GM12878 (cell line): ENCODE data around the gene PPP1R9B. TPM values are rescaled to one million over a fixed set of nuclear protein-coding genes. Genes with fewer than 3 reads are reported as not detected.

ENCODE experiments used
- ATF7 ChIP-seq: fragments of 450-650 bp; IDR thresholded peaks from 2 replicates; pipeline ENCODE4 v1.6.1; 2016; ENCODE audit warnings: low read depth, mild to moderate bottlenecking
- BACH1 ChIP-seq: fragments of 450-650 bp; IDR thresholded peaks from 2 replicates; pipeline ENCODE4 v1.6.1; 2017; ENCODE audit warnings: mild to moderate bottlenecking, borderline replicate concordance
- CBX3 ChIP-seq: fragments of 200-600 bp; sonication (generic); IDR thresholded peaks from 2 replicates; pipeline ENCODE4 v1.6.1; 2016; ENCODE audit warnings: low read depth, borderline replicate concordance
- CEBPB ChIP-seq, 2 experiments: fragments of 150-350 bp in 1 of 2; IDR thresholded peaks; 2 replicates each; pipeline ENCODE4 v1.6.1; 2012 to 2014; ENCODE audit warnings: low read depth in 2 of 2, low read length in 2 of 2, borderline replicate concordance in 1 of 2, inconsistent platforms in 1 of 2
- FOS ChIP-seq: IDR thresholded peaks from 3 replicates; pipeline ENCODE4 v1.6.1; 2011; ENCODE audit warnings: borderline replicate concordance; ENCODE audit not compliant: insufficient read length; ENCODE audit errors: extremely low read depth
- GABPA ChIP-seq: IDR thresholded peaks from 2 replicates; pipeline ENCODE4 v1.6.1; 2014; ENCODE audit warnings: antibody characterized with exemption, low read depth, mild to moderate bottlenecking, inconsistent platforms
- GATAD2B ChIP-seq: fragments of 450-650 bp; conservative IDR thresholded peaks from 2 replicates; pipeline ENCODE4 v1.6.1; 2017; ENCODE audit warnings: low read depth, mild to moderate bottlenecking, moderate library complexity
- MAX ChIP-seq: IDR thresholded peaks from 2 replicates; pipeline ENCODE4 v1.6.1; 2012; ENCODE audit warnings: low read depth, low read length, improper control_type of control experiment
- MTA3 ChIP-seq: IDR thresholded peaks from 2 replicates; pipeline ENCODE4 v1.6.1; 2012; ENCODE audit warnings: low read length, inconsistent platforms, borderline replicate concordance
- NRF1 ChIP-seq: conservative IDR thresholded peaks from 2 replicates; pipeline ENCODE4 v1.6.1; 2011; ENCODE audit warnings: mild to moderate bottlenecking, low read depth, low read length, improper control_type of control experiment
- RAD21 ChIP-seq: IDR thresholded peaks from 2 replicates; pipeline ENCODE4 v1.6.1; 2011; ENCODE audit warnings: mild to moderate bottlenecking, low read depth, low read length, moderate library complexity; ENCODE audit not compliant: insufficient read depth
- RCOR1 ChIP-seq: conservative IDR thresholded peaks from 2 replicates; pipeline ENCODE4 v1.6.1; 2012; ENCODE audit warnings: low read depth, low read length, improper control_type of control experiment
- RELA ChIP-seq: fragments of 450-650 bp; IDR thresholded peaks from 2 replicates; pipeline ENCODE4 v1.8.0; 2014; ENCODE audit warnings: borderline replicate concordance; ENCODE audit not compliant: partially characterized antibody
- RUNX3 ChIP-seq: IDR thresholded peaks from 2 replicates; pipeline ENCODE4 v1.6.1; 2012; ENCODE audit warnings: low read length, inconsistent platforms
- SPI1 ChIP-seq: IDR thresholded peaks from 2 replicates; pipeline ENCODE4 v1.6.1; 2011; ENCODE audit warnings: low read depth, mild to moderate bottlenecking, low read length, moderate library complexity, borderline replicate concordance; ENCODE audit not compliant: insufficient read depth
- TCF12 ChIP-seq: IDR thresholded peaks from 2 replicates; pipeline ENCODE4 v1.6.1; 2011; ENCODE audit warnings: low read depth, mild to moderate bottlenecking, low read length
- WRNIP1 ChIP-seq: IDR thresholded peaks from 2 replicates; pipeline ENCODE4 v1.6.1; 2011; ENCODE audit warnings: low read depth, low read length, improper control_type of control experiment, borderline replicate concordance
- YBX1 ChIP-seq: fragments of 450-650 bp; IDR thresholded peaks from 2 replicates; pipeline ENCODE4 v1.6.1; 2016; ENCODE audit warnings: antibody characterized with exemption
- ZNF592 ChIP-seq: fragments of 450-650 bp; IDR thresholded peaks from 2 replicates; pipeline ENCODE4 v1.6.1; 2017; ENCODE audit warnings: mild to moderate bottlenecking, moderate library complexity
- polyA plus RNA-seq, 11 experiments: library from polyadenylated mRNA; depleted of rRNA in 4 of 11; unstranded in 6 of 11; stranded (reverse) in 5 of 11; fragments of >200 nt; fragmentation: Nextera tagmentation in 4 of 11; fragmentation: Illumina TruSeq in 1 of 11; extraction: Ambion mirVana in 4 of 11; extraction: Trizol in 1 of 11; gene quantifications; 1 replicate in 1 of 11; 2 replicates in 10 of 11; pipeline versions ENCODE4 v1.2.1 to v1.2.3, GENCODE V29; 2011 to 2016; ENCODE audit warnings: inconsistent platforms in 2 of 11, missing spikeins in 2 of 11, low read depth in 1 of 11
- total RNA-seq, 4 experiments: library from RNA; depleted of rRNA in 3 of 4; stranded (reverse); fragments of >200 nt in 3 of 4; fragmentation: Illumina TruSeq in 1 of 4; extraction: Trizol in 1 of 4; gene quantifications; 2 replicates each; pipeline versions ENCODE4 v1.2.1 to v1.2.3, GENCODE V29; 2013 to 2021
- TF ChIP-seq, protein P1 (sequence below): IDR thresholded peaks from 2 replicates; pipeline ENCODE4 v1.6.1; 2012; ENCODE audit warnings: improper control_type of control experiment, low read depth, low read length; ENCODE audit not compliant: insufficient replicate concordance

Gene PPP1R9B
- total and polyA plus RNA-seq, 10 of the 15 experiments (the other 5 are each of a cell fraction or from before 2014, with no cell fraction given): 0.20 to 107 (median 37.5) TPM

DNA sequence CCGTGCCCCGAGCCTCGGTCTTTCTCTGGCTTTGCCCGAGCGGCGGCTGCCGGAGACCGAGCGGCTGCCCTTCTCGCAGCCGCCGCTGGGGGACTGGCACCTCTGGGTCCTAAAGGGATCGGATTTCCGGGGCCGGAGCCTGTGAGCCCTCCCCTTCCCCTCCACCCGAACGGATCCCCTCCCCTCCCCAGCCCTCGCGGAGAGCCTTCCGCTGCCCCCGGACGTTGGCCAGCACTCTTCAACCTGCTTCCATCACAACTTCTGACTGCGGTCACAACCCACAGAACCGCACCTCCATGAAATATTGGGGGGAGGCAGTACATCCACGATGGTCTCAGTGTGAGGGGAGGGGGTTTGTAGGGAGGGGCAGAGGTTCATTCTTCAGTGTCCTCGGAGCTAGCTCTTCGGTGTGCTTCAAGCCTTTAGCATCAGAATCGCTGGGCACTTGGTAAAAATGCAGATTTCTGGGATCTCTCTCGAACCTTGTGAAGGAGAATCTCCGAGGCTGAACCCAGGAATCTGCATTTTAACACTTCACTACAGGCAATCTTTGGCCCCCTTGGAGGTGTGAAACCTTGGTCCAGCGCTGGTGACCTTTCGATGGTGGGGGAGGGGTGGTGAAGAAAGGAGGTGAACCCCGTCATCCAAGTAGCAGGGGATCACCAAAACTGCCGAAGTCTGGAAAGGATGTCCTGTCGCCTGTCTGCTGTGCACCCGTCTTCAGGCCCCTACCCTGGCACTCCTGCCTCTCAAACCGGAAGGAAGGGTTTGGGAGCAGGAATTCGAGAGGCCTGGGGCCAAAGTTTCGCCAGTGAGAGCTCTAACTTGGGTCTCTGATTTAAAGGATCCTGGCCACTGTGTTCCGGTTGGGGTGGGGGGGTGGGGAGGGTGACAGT, 812 bp upstream of the PPP1R9B start (continued):
- no peak for TF ChIP-seq ZNF592
- TF ChIP-seq FOS: peak; percentile 11
- TF ChIP-seq RELA: no peak
- TF ChIP-seq MAX: 0 out of 2 replicates have a peak, but pooled peaks have one; percentile 18
- no peak for TF ChIP-seq YBX1
- TF ChIP-seq RCOR1: no peak
- no peak for TF ChIP-seq GABPA
- no peak for TF ChIP-seq CBX3
- no peak for TF ChIP-seq MTA3
- TF ChIP-seq RAD21: no peak
- no peak for TF ChIP-seq RUNX3
- no peak for TF ChIP-seq NRF1
- TF ChIP-seq, protein P1, sequence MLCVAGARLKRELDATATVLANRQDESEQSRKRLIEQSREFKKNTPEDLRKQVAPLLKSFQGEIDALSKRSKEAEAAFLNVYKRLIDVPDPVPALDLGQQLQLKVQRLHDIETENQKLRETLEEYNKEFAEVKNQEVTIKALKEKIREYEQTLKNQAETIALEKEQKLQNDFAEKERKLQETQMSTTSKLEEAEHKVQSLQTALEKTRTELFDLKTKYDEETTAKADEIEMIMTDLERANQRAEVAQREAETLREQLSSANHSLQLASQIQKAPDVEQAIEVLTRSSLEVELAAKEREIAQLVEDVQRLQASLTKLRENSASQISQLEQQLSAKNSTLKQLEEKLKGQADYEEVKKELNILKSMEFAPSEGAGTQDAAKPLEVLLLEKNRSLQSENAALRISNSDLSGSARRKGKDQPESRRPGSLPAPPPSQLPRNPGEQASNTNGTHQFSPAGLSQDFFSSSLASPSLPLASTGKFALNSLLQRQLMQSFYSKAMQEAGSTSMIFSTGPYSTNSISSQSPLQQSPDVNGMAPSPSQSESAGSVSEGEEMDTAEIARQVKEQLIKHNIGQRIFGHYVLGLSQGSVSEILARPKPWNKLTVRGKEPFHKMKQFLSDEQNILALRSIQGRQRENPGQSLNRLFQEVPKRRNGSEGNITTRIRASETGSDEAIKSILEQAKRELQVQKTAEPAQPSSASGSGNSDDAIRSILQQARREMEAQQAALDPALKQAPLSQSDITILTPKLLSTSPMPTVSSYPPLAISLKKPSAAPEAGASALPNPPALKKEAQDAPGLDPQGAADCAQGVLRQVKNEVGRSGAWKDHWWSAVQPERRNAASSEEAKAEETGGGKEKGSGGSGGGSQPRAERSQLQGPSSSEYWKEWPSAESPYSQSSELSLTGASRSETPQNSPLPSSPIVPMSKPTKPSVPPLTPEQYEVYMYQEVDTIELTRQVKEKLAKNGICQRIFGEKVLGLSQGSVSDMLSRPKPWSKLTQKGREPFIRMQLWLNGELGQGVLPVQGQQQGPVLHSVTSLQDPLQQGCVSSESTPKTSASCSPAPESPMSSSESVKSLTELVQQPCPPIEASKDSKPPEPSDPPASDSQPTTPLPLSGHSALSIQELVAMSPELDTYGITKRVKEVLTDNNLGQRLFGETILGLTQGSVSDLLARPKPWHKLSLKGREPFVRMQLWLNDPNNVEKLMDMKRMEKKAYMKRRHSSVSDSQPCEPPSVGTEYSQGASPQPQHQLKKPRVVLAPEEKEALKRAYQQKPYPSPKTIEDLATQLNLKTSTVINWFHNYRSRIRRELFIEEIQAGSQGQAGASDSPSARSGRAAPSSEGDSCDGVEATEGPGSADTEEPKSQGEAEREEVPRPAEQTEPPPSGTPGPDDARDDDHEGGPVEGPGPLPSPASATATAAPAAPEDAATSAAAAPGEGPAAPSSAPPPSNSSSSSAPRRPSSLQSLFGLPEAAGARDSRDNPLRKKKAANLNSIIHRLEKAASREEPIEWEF: no peak
- TF ChIP-seq BACH1: no peak
- peak; percentile 52; the same call in 1 of the 2 replicates for TF ChIP-seq TCF12
- TF ChIP-seq WRNIP1: no peak
- no peak for TF ChIP-seq CEBPB (IDR thresholded peaks at IDR 0.05; ENCODE audit: borderline replicate concordance in 1 of 2, low read depth in 2 of 2, low read length in 2 of 2)
- TF ChIP-seq SPI1: no peak
- TF ChIP-seq GATAD2B: peak; percentile 25; the same call in 1 of the 2 replicates
- peak; percentile 53 for TF ChIP-seq ATF7
